Spinal cord (tissue), 10 donors: Measurements from ENCODE around the gene KLRC3. TPM values are rescaled to one million over a fixed set of nuclear protein-coding genes. Genes with fewer than 3 reads are reported as not detected.
"Not testable (repeated sequence)": the region's sequence is repeated elsewhere in the genome, so short reads cannot be mapped to it uniquely, and the experiment has no call there.

Source experiments
- DNase-seq, 6 donors: peaks; one replicate each; pipeline versions ENCODE4 v3.0.0 to v3.0.0-alpha.2; 2013 to 2015; ENCODE audit warnings: low spot score in 6 of 6, low read depth in 4 of 6
- H3K27ac ChIP-seq: one replicate; pipeline ENCODE4 v1.5.1; 2013; ENCODE audit warnings: low read depth, low read length, control low read depth
- H3K27me3 ChIP-seq: one replicate; pipeline ENCODE4 v1.6.1; 2013; ENCODE audit warnings: low read length; ENCODE audit not compliant: control insufficient read depth, insufficient read depth
- H3K36me3 ChIP-seq: one replicate; pipeline ENCODE4 v1.6.1; 2013; ENCODE audit warnings: low read length; ENCODE audit not compliant: control insufficient read depth, insufficient read depth
- H3K4me1 ChIP-seq: one replicate; pipeline ENCODE4 v1.6.1; 2013; ENCODE audit warnings: low read length; ENCODE audit not compliant: control insufficient read depth, insufficient read depth
- H3K4me3 ChIP-seq: one replicate; pipeline ENCODE4 v1.5.1; 2013; ENCODE audit warnings: low read depth, low read length, control low read depth
- H3K9me3 ChIP-seq: one replicate; pipeline ENCODE4 v1.6.1; 2013; ENCODE audit warnings: low read length; ENCODE audit not compliant: control insufficient read depth, insufficient read depth
- WGBS: methylation state at CpG from one replicate; pipeline ENCODE4 v1.1.5; 2013; ENCODE audit warnings: missing lambda C conversion rate; ENCODE audit not compliant: insufficient coverage; 5-methylcytosine and 5-hydroxymethylcytosine counted together
- polyA plus RNA-seq, 2 donors: library from polyadenylated mRNA; unstranded; fragments of 120-200 nt; gene quantifications; one replicate each; pipeline ENCODE4 v1.2.1, GENCODE V29; 2013; ENCODE audit not compliant: insufficient read length in 2 of 2
- total RNA-seq, 2 donors: library from RNA; depleted of rRNA in 1 of 2; stranded (reverse); fragments of 120-200 nt in 1 of 2; fragments of >200 nt in 1 of 2; gene quantifications; one replicate each; pipeline versions ENCODE4 v1.2.3 to v1.2.4, GENCODE V29; 2013 to 2014
- donor health status: healthy.

KLRC3 gene
- total and polyA plus RNA-seq, 4 donors = 5.3 to 26.4 (median 8.6) TPM

GRCh38 chr12:10441144-10441543 lies 20.7 kb upstream of the KLRC3 start:
- H3K36me3 ChIP-seq, H3K27ac ChIP-seq, H3K27me3 ChIP-seq, DNase-seq, H3K4me3 ChIP-seq, H3K9me3 ChIP-seq, H3K4me1 ChIP-seq: not testable (repeated sequence)
- WGBS = 94% methylated on average over 6 of the region's 8 CpGs

GRCh38 chr12:10439608-10440274 lies 19.3 kb upstream of the KLRC3 start:
- H3K4me1 ChIP-seq, H3K36me3 ChIP-seq, H3K27ac ChIP-seq, H3K4me3 ChIP-seq, H3K27me3 ChIP-seq, DNase-seq, H3K9me3 ChIP-seq: not testable (repeated sequence)
- WGBS = no CpG with 5 or more reads among the region's 2 CpGs

GRCh38 chr12:10437601-10438000 lies 17.2 kb upstream of the KLRC3 start:
- H3K4me1 ChIP-seq, H3K27me3 ChIP-seq, H3K36me3 ChIP-seq, H3K9me3 ChIP-seq, H3K4me3 ChIP-seq, DNase-seq, H3K27ac ChIP-seq: not testable (repeated sequence)
- no CpG with 5 or more reads among the region's 2 CpGs for WGBS

GRCh38 chr12:10435816-10436215 lies 15.4 kb upstream of the KLRC3 start, which contains the start of gene KLRC2:
Gene KLRC2, minus strand, starts transcription at chr12:10436010. Its CDS starts 24 bp downstream, at chr12:10435986.
- DNase-seq = peak in 5 of 6 donors; percentile 2 to 55 (median 18)
- not testable (repeated sequence) for H3K36me3 ChIP-seq, H3K9me3 ChIP-seq, H3K4me1 ChIP-seq, H3K27me3 ChIP-seq
- WGBS = no CpG with 5 or more reads among the region's 3 CpGs
- peak within 1 kb of the TSS; percentile 14 for H3K4me3 ChIP-seq
- peak within 1 kb of the TSS; percentile 15 for H3K27ac ChIP-seq

GRCh38 chr12:10430623-10431022 lies 10.2 kb upstream of the KLRC3 start:
- not testable (repeated sequence) for H3K36me3 ChIP-seq, H3K27me3 ChIP-seq, H3K9me3 ChIP-seq, DNase-seq, H3K4me3 ChIP-seq, H3K27ac ChIP-seq, H3K4me1 ChIP-seq
- 100% methylated on average over 2 of the region's 4 CpGs for WGBS

- DNase-seq, H3K27ac ChIP-seq, H3K36me3 ChIP-seq, H3K4me1 ChIP-seq, H3K27me3 ChIP-seq, H3K4me3 ChIP-seq, H3K9me3 ChIP-seq: not testable (repeated sequence)
- 80% methylated on average over 4 of the region's 8 CpGs for WGBS
These were observed 5.5 kb upstream of the KLRC3 start for GRCh38 chr12:10425938-10426337.

- DNase-seq, H3K27ac ChIP-seq, H3K4me1 ChIP-seq, H3K36me3 ChIP-seq, H3K9me3 ChIP-seq, H3K4me3 ChIP-seq, H3K27me3 ChIP-seq: not testable (repeated sequence)
- WGBS = no CpG with 5 or more reads among the region's 1 CpG
These were observed 4.0 kb upstream of the KLRC3 start for GRCh38 chr12:10424260-10424899.

- H3K9me3 ChIP-seq, H3K27ac ChIP-seq, H3K4me3 ChIP-seq, H3K27me3 ChIP-seq, DNase-seq, H3K36me3 ChIP-seq, H3K4me1 ChIP-seq: not testable (repeated sequence)
- no CpG with 5 or more reads among the region's 3 CpGs for WGBS
These were observed 1.8 kb upstream of the KLRC3 start for GRCh38 chr12:10422159-10422558.

GRCh38 chr12:10409392-10409791 lies 11.0 kb downstream of the KLRC3 start, which contains the start of gene KLRC4:
Gene KLRC4, minus strand, starts transcription at chr12:10409757. Its CDS starts 182 bp downstream, at chr12:10409575.
- no peak within 1 kb of the TSS for H3K27ac ChIP-seq
- no CpG with 5 or more reads among the region's 1 CpG for WGBS
- no peaks in the 10 kb centered on the region for H3K9me3 ChIP-seq
- no peak within 1 kb of the TSS for H3K4me3 ChIP-seq
- no peaks in the 10 kb centered on the region for H3K4me1 ChIP-seq
- no peaks in the 10 kb centered on the region for H3K36me3 ChIP-seq
- no peaks in the 10 kb centered on the region for H3K27me3 ChIP-seq
- peak in 2 of 6 donors; percentile 21 to 43 for DNase-seq

- no peak overlapping the region for H3K4me3 ChIP-seq
- H3K36me3 ChIP-seq = no peaks in the 10 kb centered on the region
- no peaks in the 10 kb centered on the region for H3K27me3 ChIP-seq
- H3K27ac ChIP-seq = no peak overlapping the region
- no peak for DNase-seq
- H3K4me1 ChIP-seq = no peaks in the 10 kb centered on the region
- WGBS = no CpG with 5 or more reads among the region's 3 CpGs
- no peaks in the 10 kb centered on the region for H3K9me3 ChIP-seq
These were observed 11.6 kb downstream of the KLRC3 start for GRCh38 chr12:10408842-10409241.
